ENCODE measurements around the gene NDUFAB1.

- TF ChIP-seq CTCF (IDR thresholded peaks at IDR 0.05): no peak
- no peak for TF ChIP-seq POLR2A (IDR thresholded peaks at IDR 0.05)
These were observed 32.9 kb downstream of the NDUFAB1 start for GRCh38 chr16:23563186-23563585.

All from thyroid gland (tissue), 4 donors.